T-helper 1 cell (primary cell): Measurements from ENCODE around the gene RNF180.
"Not testable (repeated sequence)": the region's sequence is repeated elsewhere in the genome, so short reads cannot be mapped to it uniquely, and the experiment has no call there.

ENCODE experiments used
- DNase-seq, 5 donors: peaks; one replicate each; pipeline ENCODE4 v3.0.0-alpha.2; 2012 to 2020

RNF180 gene

GRCh38 chr5:64180661-64181343, 15.2 kb downstream of the RNF180 start:
- no peak for DNase-seq

DNA sequence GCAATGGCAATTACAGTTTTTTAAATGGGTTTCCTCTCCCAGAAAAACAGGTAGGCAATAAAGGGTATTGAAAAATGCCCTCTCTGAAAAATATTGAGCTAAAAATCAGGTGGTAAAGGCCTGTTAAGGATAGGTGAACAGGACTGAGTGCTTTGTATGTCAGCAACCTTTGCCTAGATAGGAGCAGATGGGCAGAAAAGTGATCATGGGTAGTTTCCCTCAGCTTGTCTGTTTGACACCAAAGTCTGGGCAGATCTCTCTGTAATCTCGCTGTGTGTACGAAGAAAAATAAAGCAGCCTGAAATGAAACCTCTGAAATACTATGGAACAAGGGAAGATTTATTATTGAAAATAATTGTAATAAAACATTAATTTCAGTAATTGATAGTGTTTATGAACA, 15.8 kb downstream of the RNF180 start:
- DNase-seq, result no peak

DNA sequence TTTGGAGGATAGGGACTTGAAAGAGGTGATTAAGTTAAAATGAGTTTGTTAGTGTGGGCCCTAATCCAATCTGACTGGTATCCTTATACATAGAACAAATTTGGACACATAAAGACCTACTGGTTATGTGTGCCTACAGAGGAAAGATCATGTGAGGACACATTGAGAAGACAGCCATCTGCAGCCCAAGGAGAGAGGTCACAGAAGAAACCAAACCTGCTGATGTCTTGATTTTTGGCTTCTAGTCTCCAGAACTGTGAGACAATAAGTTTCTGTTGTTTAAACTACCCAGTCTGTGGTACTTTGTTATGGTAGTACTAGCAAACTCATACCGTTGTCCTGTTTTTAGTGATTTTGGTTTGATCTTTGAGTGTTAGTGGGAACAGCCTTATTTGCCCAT, 18.3 kb downstream of the RNF180 start:
- DNase-seq, result no peak

DNA sequence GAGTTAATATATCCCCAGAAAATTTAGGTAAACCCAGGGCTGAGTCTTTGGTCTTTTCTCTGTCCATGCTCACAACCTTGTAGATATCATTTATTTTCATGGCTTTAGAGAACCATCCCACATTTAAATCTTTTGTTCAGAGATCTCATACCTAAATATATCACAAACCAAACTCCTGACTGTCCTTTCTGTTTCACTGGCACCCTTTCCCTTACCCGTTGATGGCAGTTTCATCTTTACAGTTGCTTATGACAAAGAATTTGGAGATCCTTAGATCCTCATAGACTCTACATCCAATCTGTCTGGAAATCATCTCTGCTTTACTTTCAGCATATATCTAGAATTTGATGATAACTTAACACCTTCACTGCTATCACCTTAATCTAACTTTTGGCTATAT, 19.2 kb downstream of the RNF180 start:
- no peak for DNase-seq

- DNase-seq, result no peak
Observed at GRCh38 chr5:64188776-64189175, 23.1 kb downstream of the RNF180 start.

DNA sequence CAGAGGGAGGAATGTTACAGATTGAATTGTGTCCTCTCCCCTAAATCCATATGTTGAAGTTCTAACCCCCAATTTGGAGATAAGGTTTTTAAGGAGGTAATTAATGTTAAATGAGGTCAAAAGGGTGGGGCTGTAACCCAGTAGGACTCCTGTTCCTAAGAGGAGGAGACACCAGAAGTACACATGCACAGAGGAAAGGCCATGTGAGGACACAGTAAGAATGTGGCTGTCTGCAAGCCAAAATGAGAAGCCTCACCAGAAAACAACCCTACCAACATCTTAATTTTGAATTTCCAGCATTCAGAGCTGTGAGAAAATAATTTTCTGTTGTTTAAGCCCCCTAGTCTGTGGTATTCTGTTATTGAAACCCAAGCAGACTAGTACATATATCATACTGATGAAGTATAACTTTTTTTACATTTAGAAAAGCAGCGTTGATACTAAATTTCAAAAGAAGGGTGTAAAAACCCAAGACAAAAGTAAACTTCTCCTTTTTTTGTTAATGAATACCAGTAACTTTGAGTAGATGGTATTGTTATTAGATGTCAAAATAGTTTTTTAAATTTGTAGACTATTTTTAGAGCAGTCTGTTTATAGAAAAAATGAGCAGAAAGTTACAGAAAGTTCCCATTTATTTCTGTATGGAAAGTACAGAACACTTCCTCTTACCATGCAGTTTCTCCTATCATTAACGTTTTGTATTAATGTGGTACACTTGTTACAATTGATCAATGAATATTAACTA, 25.1 kb downstream of the RNF180 start:
- no peak for DNase-seq

DNA sequence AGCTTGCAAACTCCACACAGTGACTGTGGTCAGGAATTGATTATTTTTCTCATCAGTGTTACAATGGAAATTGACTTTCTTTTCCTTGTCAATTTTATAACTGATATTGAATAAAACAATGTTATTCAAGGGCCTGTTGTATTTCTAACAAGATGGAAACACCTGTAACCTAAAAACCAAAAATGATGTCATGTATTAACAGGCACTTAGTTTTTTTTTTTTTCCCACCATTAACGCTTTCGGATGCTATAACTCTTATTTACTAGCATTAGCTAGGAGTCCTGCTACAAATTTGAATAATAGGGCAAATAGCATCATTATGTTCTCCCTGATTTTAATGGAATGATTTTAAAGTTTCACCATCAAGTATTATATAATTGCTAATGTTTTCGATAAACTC, 30.3 kb downstream of the RNF180 start:
- DNase-seq, result no peak

DNA sequence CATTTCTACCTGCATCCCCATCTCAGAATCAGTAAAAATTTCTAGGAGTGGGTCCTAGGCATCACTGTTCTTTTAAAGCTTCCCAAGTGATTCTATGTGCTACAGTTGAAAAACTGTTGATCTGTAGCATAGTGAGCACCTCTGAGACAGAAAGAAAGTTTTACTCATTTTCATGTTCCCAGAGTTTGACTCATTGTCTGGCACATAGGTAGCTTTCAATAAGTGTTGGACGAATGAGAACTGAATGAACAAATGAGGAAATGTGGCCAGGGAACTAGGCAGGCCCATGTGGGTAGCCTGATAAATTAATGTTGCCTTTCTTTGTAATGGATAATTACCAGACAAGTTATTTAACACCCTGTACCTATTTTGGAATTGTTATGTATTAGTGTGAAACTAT, 33.8 kb downstream of the RNF180 start:
- no peak for DNase-seq

- DNase-seq, result no peak
Observed at GRCh38 chr5:64201996-64202395, 36.4 kb downstream of the RNF180 start.

DNA sequence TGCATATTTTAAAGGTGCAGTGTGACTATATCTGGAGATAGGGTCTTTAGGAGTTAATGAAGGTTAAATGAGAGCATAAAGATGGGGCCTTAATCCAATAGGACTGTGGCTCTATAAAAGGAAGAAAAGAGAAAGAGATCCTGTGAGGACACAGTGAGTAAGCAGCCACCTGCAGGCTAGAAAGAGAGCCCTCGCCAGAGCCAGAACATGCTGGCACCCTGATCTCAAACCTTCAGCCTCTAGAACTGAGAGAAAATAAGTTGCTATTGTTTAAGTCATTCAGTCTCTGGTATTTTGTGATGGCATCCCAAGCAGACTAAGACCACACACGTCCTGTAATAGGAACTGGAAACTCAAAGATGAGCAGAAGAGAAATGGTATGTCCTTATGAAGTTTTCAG, 41.0 kb downstream of the RNF180 start:
- DNase-seq, result no peak

DNA sequence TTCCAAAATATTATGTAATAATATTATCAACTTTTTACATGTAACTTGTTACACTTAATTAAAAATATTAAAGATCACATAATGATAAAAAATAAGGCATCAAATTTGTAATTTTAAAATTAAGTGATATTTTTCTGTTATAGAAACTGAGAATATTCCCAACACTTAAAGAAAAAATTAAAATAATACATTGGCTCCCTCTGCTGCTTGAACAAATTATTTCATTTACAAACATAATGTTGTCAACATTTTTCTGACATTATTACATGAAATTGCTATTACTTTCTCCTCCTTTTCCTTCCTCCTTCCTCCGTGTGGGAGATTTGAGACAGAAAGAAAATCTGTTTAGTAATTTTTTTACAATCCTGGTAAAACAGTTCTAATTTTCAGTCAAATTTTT, 42.3 kb downstream of the RNF180 start:
- DNase-seq, result no peak

GRCh38 chr5:64209353-64209752, 43.7 kb downstream of the RNF180 start:
- no peak for DNase-seq

DNA sequence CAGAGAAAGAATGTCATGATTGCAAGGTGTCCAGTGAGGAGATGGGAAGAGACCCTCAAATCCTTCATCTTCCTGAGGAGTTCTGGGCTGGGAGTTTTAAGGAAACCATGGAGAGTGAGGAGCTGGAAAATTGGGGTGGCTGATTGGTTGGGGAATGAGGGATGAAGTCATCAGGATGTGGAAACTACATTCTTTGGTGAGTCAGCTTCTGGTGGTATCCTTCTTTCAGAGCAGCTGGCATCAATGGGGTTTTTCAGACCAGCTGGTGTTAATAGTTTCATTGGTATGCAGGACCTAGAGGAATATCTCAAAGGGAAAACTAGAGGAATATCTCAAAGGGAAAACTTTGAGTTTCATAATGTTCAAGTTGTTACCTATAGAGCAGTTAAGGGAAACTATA, 45.2 kb downstream of the RNF180 start:
- no peak for DNase-seq

GRCh38 chr5:64213011-64213410, 47.4 kb downstream of the RNF180 start:
- DNase-seq, result no peak

GRCh38 chr5:64213531-64213930, 47.9 kb downstream of the RNF180 start:
- no peak for DNase-seq

DNA sequence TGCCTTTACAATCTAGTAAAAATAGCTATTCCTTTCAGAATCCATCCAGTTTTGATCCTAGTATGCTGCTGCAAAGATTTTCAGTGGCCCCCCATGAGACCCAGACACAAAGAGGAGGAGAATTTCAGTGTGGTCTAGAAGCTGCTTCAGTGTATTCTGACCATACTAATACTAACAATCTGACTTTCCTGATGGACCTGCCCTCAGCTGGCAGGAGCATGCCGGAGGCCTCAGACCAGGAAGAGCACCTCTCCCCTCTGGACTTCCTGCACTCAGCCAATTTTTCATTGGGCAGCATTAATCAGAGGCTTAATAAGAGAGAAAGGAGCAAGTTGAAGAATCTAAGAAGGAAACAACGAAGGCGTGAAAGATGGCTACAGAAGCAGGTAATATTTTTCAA, 48.5 kb downstream of the RNF180 start:
- no peak for DNase-seq

DNA sequence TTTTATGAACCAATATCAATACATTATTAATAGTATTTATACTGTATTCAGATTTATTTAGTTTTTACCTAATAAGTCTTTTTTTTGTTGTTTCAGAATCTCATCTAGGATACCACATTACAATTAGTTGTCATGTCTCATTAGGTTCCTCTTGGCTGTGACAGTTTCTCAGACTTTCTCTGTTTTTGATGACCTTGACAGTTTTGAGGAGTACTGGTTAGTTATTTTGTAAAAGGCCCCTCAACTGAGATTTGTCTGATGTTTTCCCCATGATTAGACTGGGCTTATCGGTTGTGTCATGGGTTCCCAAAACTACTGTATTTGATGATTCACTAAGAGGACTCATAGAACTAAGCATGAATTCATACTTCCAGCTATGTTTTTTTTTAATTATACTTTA, 56.3 kb downstream of the RNF180 start:
- no peak for DNase-seq

DNA sequence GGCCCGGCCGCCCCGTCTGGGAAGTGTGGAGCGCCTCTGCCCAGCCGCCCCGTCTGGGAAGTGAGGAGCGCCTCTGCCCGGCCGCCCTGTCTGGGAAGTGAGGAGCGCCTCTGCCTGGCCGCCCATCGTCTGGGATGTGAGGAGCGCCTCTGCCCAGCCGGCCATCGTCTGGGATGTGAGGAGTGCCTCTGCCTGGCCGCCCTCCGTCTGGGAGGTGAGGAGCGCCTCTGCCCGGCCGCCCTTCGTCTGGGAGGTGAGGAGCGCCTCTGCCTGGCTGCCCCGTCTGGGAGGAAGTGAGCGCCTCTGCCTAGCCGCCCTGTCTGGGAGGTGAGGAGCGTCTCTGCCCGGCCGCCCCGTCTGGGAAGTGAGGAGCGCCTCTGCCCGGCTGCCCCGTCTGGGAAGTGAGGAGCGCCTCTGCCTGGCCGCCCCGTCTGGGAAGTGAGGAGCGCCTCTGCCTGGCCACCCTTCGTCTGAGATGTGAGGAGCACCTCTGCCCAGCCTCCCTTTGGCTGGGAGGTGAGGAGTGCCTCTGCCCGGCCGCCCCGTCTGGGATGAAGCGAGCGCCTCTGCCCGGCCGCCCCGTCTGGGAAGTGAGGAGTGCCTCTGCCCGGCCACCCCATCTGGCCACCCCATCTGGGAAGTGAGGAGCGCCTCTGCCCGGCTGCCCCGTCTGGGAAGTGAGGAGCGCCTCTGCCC, 59.8 kb downstream of the RNF180 start:
- DNase-seq, result not testable (repeated sequence)

DNA sequence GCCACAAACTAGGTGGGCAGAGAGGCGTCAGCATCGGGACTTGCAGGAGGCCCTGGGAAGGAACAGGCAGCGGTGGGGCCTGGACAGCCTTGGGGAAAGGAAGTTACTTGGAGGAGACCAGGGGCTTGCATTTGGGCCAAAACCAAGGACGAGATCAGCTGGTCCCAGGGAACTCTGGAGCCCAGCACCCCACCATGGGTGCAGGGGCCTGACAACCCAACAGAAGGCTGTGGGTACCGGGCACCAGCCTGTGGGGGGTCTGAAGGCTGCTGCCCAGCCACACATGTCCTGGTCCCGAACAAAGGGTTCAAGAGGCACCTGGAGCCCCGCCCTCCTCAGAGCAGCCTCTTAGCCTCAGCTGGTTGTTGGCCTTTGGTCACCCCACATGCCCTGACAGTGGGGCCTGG, 61.5 kb downstream of the RNF180 start:
- not testable (repeated sequence) for DNase-seq

- peak in 1 of 5 donors; percentile 3 for DNase-seq
Observed at GRCh38 chr5:64229163-64229774, 63.6 kb downstream of the RNF180 start.

DNA sequence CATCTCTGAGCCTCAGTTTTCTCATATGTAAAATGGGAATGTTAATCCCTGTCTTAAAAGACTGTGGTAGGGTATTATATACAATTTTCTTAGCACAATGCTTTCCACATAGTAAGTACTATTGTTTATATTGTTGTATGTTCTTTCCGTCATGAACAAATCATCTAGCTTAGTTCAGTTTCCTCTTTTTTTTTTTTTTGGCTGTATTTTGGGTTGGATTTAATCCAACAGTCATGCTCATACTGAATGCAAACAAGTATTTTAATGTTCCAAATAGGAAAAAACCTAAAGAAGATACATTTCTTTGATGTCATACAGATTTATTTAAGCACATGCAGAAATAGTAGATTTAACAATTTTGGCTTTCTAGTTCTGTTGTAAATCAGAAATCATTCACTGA, 95.1 kb downstream of the RNF180 start:
- no peak for DNase-seq

GRCh38 chr5:64269164-64269563, 103.5 kb downstream of the RNF180 start:
- DNase-seq, result no peak

DNA sequence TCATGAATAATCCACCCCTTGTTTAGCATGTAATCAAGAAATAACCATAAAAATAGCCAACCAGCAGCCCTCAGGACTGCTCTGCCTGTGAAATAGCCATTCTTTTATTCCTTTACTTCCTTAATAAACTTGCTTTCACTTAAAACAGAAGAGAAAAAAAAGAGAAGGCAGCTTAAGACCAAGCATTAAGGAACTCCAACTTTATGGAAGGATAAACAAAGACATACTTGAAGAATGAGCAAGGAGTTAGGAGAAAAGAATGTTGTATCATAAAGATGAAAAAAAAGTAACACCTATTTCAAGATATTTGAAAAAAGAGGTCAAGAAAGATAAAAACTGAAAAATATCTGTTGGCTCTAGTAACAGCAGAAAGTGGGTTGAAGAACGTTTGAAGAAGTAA, 107.6 kb downstream of the RNF180 start:
- DNase-seq, result no peak
